ENCODE results near the gene SUMF2. TPM values are rescaled to one million over a fixed set of nuclear protein-coding genes. Genes with fewer than 3 reads are reported as not detected.

SUMF2 gene
- total and polyA plus RNA-seq, 2 donors (not counting 3 experiments of a cell fraction or from before 2014, with no cell fraction given): 91.3 to 110 TPM

DNA sequence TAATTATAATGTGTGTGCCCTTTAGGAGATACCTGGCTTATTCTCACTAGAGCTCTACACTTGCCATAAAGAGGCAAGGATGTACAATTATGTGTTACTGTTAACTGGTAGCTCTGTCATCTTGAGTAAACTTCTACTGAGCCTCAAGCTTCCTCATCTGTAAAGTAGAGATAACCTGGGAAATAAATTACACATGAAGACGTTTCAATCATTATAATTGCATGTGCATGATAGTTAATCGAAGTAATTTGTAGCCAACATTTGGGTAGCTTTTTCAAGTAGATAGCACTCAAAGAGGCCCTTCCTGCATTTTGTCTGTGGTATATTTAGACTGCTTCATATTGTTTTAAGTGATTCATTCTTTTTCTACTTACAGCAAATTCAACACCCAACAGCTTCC, 10.1 kb upstream of the SUMF2 start:
- BruUV-seq (replicated peaks): no TSS peak
- H3K4me1 ChIP-seq (ENCODE audit: control insufficient read depth, extremely low read depth, insufficient read depth, low read length): peaks cover 31% of the 10 kb centered on the region
- H3K4me3 ChIP-seq (replicated peaks in 1 of 3; ENCODE audit: insufficient read depth in 1 of 3, low read depth in 1 of 3, low read length in 3 of 3): peak overlapping the region in 1 of 3 experiments; percentile 13
- H3K36me3 ChIP-seq (ENCODE audit: control insufficient read depth in 2 of 2, extremely low read depth in 1 of 2, insufficient read depth in 2 of 2, low read length in 2 of 2): peaks cover 10 to 22% of the 10 kb centered on the region in 2 experiments
- no peaks in the 10 kb centered on the region for H4K20me1 ChIP-seq (replicated peaks; ENCODE audit: control insufficient read depth, extremely low read depth, insufficient read depth, low read length)
- no peak overlapping the region for H2AFZ ChIP-seq (ENCODE audit: low read depth, low read length)
- H3K9me1 ChIP-seq (replicated peaks; ENCODE audit: control insufficient read depth, extremely low read depth, insufficient read depth, low read length): no peaks in the 10 kb centered on the region
- TF ChIP-seq EZH2 (IDR thresholded peaks at IDR 0.05; ENCODE audit: borderline replicate concordance, low read depth, low read length, severe bottlenecking) (no peak), MYC (IDR thresholded peaks at IDR 0.05; ENCODE audit: low read depth, low read length) (no peak), POLR2AphosphoS5 (IDR thresholded peaks at IDR 0.05; ENCODE audit: insufficient read depth, low read depth, low read length) (no peak), GATA2 (IDR thresholded peaks at IDR 0.05; ENCODE audit: insufficient read depth, insufficient read length, low read depth, low read length) (no peak), JUN (IDR thresholded peaks at IDR 0.05; ENCODE audit: borderline replicate concordance, insufficient read depth, insufficient read length, low read depth) (no peak), POLR2A (IDR thresholded peaks at IDR 0.05; ENCODE audit: low read depth, low read length) (no peak), FOS (IDR thresholded peaks at IDR 0.05; ENCODE audit: borderline replicate concordance, insufficient read depth, low read length) (no peak)
- TF ChIP-seq, protein P1, sequence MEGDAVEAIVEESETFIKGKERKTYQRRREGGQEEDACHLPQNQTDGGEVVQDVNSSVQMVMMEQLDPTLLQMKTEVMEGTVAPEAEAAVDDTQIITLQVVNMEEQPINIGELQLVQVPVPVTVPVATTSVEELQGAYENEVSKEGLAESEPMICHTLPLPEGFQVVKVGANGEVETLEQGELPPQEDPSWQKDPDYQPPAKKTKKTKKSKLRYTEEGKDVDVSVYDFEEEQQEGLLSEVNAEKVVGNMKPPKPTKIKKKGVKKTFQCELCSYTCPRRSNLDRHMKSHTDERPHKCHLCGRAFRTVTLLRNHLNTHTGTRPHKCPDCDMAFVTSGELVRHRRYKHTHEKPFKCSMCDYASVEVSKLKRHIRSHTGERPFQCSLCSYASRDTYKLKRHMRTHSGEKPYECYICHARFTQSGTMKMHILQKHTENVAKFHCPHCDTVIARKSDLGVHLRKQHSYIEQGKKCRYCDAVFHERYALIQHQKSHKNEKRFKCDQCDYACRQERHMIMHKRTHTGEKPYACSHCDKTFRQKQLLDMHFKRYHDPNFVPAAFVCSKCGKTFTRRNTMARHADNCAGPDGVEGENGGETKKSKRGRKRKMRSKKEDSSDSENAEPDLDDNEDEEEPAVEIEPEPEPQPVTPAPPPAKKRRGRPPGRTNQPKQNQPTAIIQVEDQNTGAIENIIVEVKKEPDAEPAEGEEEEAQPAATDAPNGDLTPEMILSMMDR (IDR thresholded peaks at IDR 0.05; ENCODE audit: extremely low read depth in 1 of 2, insufficient read depth in 1 of 2, low read depth in 1 of 2, low read length in 2 of 2): no peak
- TF ChIP-seq, protein P2, sequence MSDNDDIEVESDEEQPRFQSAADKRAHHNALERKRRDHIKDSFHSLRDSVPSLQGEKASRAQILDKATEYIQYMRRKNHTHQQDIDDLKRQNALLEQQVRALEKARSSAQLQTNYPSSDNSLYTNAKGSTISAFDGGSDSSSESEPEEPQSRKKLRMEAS (IDR thresholded peaks at IDR 0.05; ENCODE audit: insufficient read depth, insufficient read length): no peak
- no peaks in the 10 kb centered on the region for H3K27me3 ChIP-seq (ENCODE audit: control insufficient read depth in 2 of 2, insufficient read depth in 2 of 2, low read length in 2 of 2)
- H3K4me2 ChIP-seq (ENCODE audit: insufficient read depth, low read length): peak overlapping the region; percentile 100
- H3K9ac ChIP-seq (replicated peaks; ENCODE audit: extremely low read depth, insufficient read depth, low read length): no peak overlapping the region
- peaks cover 65% of the 10 kb centered on the region for H3K79me2 ChIP-seq (ENCODE audit: control insufficient read depth, insufficient read depth, low read length)
- intact Hi-C loops (cut with micrococcal nuclease): loop anchor here (5.0 kb wide), 1 partner anchor 687 kb away; the partner anchor contains the start of gene LANCL2
- DNase-seq (ENCODE audit: low read depth, low spot score) (no peak), FAIRE-seq (no peak)
- dilution Hi-C loops (cut with MboI; ENCODE audit: extremely low pct_ligation_motif_present, low sequenced_read_pairs): no loop called here
- H3K27ac ChIP-seq (ENCODE audit: insufficient read depth, low read depth, low read length): no peak overlapping the region
- no peaks in the 10 kb centered on the region for H3K9me3 ChIP-seq (replicated peaks; ENCODE audit: control insufficient read depth, insufficient read depth, low read length)
- ChIA-PET CTCF (interaction anchor here (1.0 to 1.1 kb wide), 2 partner anchors 8 to 21 kb away, joined by 3 to 4 read pairs; no protein-coding TSS in a partner anchor), POLR2A (no interaction called here)
